H1 (cell line): ENCODE measurements around the gene TMEM266. TPM values are rescaled to one million over a fixed set of nuclear protein-coding genes. Genes with fewer than 3 reads are reported as not detected.

Experiments
- CTCF ChIA-PET: fragments of 300-600 bp; sonication (Branson Sonifier 250); formaldehyde crosslinking; loops from one replicate; lab custom pipeline; 2021; ENCODE audit not compliant: partially characterized antibody; lab: Charles Lee
- POLR2A ChIA-PET: fragments of 300-600 bp; sonication (Branson Sonifier 250); formaldehyde crosslinking; loops from one replicate; lab custom pipeline; 2021; ENCODE audit warnings: inconsistent platforms; ENCODE audit not compliant: partially characterized antibody; lab: Charles Lee
- DNase-seq, 2 experiments: peaks; one replicate each; pipeline versions ENCODE4 v3.0.0 to v3.0.0-alpha.2; 2010 to 2022; ENCODE audit warnings: low spot score in 2 of 2, low read depth in 1 of 2, mixed read lengths in 1 of 2
- FAIRE-seq: peaks from 2 replicates; lab custom pipeline; 2011; peaks lifted over from hg19 to GRCh38; lab: Jason Lieb, UNC
- H2AFZ ChIP-seq: 2 replicates; pipeline ENCODE4 v1.8.1; 2012; ENCODE audit warnings: low read length, inconsistent platforms
- H2AK5ac ChIP-seq: 2 replicates; pipeline ENCODE4 v1.6.1; 2013; ENCODE audit warnings: low read depth, low read length
- H2BK120ac ChIP-seq: replicated peaks from 2 replicates; pipeline ENCODE3; 2013; ENCODE audit warnings: low read depth, low read length, inconsistent platforms
- H2BK12ac ChIP-seq: 2 replicates; pipeline ENCODE4 v1.6.1; 2013; ENCODE audit warnings: low read depth, low read length
- H2BK15ac ChIP-seq: 2 replicates; pipeline ENCODE4 v1.6.1; 2013; ENCODE audit warnings: low read length
- H2BK20ac ChIP-seq: 2 replicates; pipeline ENCODE4 v1.6.1; 2013; ENCODE audit warnings: low read length
- H2BK5ac ChIP-seq: 2 replicates; pipeline ENCODE4 v1.6.1; 2013; ENCODE audit warnings: low read depth, low read length
- H3K14ac ChIP-seq: 2 replicates; pipeline ENCODE4 v1.6.1; 2013; ENCODE audit warnings: inconsistent platforms; ENCODE audit not compliant: insufficient read length
- H3K18ac ChIP-seq: 2 replicates; pipeline ENCODE4 v1.6.1; 2013; ENCODE audit warnings: low read length; ENCODE audit errors: extremely low read depth
- H3K23ac ChIP-seq: 2 replicates; pipeline ENCODE4 v1.6.1; 2013; ENCODE audit warnings: inconsistent platforms; ENCODE audit not compliant: insufficient read length
- H3K23me2 ChIP-seq: 2 replicates; pipeline ENCODE4 v1.6.1; 2013; ENCODE audit warnings: low read depth, low read length
- H3K27ac ChIP-seq: 2 replicates; pipeline ENCODE4 v1.6.1; 2011; ENCODE audit warnings: low read depth, low read length, inconsistent platforms
- H3K27me3 ChIP-seq, 4 experiments: replicated peaks in 1 of 4; 1 replicate in 1 of 4; 2 replicates in 3 of 4; pipeline versions ENCODE4 v1.6.1 to v1.8.1; 2011 to 2013; ENCODE audit warnings: low read length in 3 of 4, mild to moderate bottlenecking in 3 of 4, inconsistent platforms in 2 of 4, mixed read lengths in 2 of 4, moderate library complexity in 1 of 4; ENCODE audit not compliant: control insufficient read depth in 3 of 4, insufficient read depth in 3 of 4; ENCODE audit errors: extremely low read depth in 1 of 4
- H3K36me3 ChIP-seq, 4 experiments: 2 replicates each; pipeline versions ENCODE4 v1.6.1 to v1.8.1; 2011 to 2013; ENCODE audit warnings: mild to moderate bottlenecking in 4 of 4, low read length in 3 of 4, moderate library complexity in 2 of 4, control low read depth in 1 of 4, inconsistent platforms in 1 of 4; ENCODE audit not compliant: insufficient read depth in 4 of 4, control insufficient read depth in 2 of 4
- H3K4ac ChIP-seq: replicated peaks from 2 replicates; pipeline ENCODE3; 2013; ENCODE audit warnings: low read length, low read depth, mixed read lengths, inconsistent platforms; ENCODE audit not compliant: insufficient read length
- H3K4me1 ChIP-seq, 4 experiments: replicated peaks in 1 of 4; 1 replicate in 1 of 4; 2 replicates in 3 of 4; pipeline versions ENCODE4 v1.6.1 to v1.8.1; 2011 to 2013; ENCODE audit warnings: low read length in 3 of 4, inconsistent platforms in 2 of 4, mixed read lengths in 1 of 4; ENCODE audit not compliant: insufficient read depth in 4 of 4, control insufficient read depth in 3 of 4
- H3K4me2 ChIP-seq, 2 experiments: 2 replicates each; pipeline versions ENCODE4 v1.6.1 to v1.8.1; 2011 to 2013; ENCODE audit warnings: low read depth in 2 of 2, low read length in 2 of 2, control low read depth in 1 of 2, inconsistent platforms in 1 of 2, mild to moderate bottlenecking in 1 of 2; ENCODE audit not compliant: insufficient read depth in 1 of 2
- H3K4me3 ChIP-seq, 4 experiments: fragments of 200-600, 300-600 bp in 1 of 4; sonication (generic), shearing (Covaris generic), sonication (Bioruptor Twin) in 1 of 4; 2 replicates each; pipeline versions ENCODE4 v1.5.1 to v1.8.1; 2011 to 2016; ENCODE audit warnings: low read length in 4 of 4, low read depth in 3 of 4, control low read depth in 2 of 4, inconsistent platforms in 2 of 4, mild to moderate bottlenecking in 2 of 4, mixed read lengths in 1 of 4, moderate library complexity in 1 of 4; ENCODE audit not compliant: insufficient read depth in 2 of 4; ENCODE audit errors: extremely low read depth in 1 of 4
- H3K56ac ChIP-seq: replicated peaks from 2 replicates; pipeline ENCODE3; 2013; ENCODE audit warnings: low read depth, mild to moderate bottlenecking, mixed read lengths, low read length, inconsistent platforms; ENCODE audit not compliant: insufficient read length
- H3K79me1 ChIP-seq: 2 replicates; pipeline ENCODE4 v1.6.1; 2013; ENCODE audit warnings: low read depth, low read length, control low read depth
- H3K79me2 ChIP-seq, 2 experiments: 2 replicates each; pipeline versions ENCODE4 v1.6.1 to v1.8.1; 2012 to 2013; ENCODE audit warnings: low read length in 2 of 2, mild to moderate bottlenecking in 2 of 2, inconsistent platforms in 1 of 2; ENCODE audit not compliant: insufficient read depth in 2 of 2, control insufficient read depth in 1 of 2
- H3K9ac ChIP-seq, 4 experiments: replicated peaks in 1 of 4; 1 replicate in 1 of 4; 2 replicates in 3 of 4; pipeline versions ENCODE4 v1.6.1 to v1.8.1; 2011 to 2013; ENCODE audit warnings: low read depth in 3 of 4, low read length in 3 of 4, control low read depth in 2 of 4, mild to moderate bottlenecking in 2 of 4, moderate library complexity in 2 of 4, inconsistent platforms in 1 of 4; ENCODE audit errors: extremely low read depth in 1 of 4
- H3K9me3 ChIP-seq, 2 experiments: 2 replicates each; pipeline versions ENCODE4 v1.6.1 to v1.8.1; 2012 to 2013; ENCODE audit warnings: mild to moderate bottlenecking in 2 of 2, moderate library complexity in 2 of 2, control low read depth in 1 of 2, inconsistent platforms in 1 of 2, low read depth in 1 of 2, low read length in 1 of 2, mixed read lengths in 1 of 2; ENCODE audit not compliant: insufficient read depth in 2 of 2
- H4K20me1 ChIP-seq, 2 experiments: replicated peaks in 1 of 2; 2 replicates each; pipeline versions ENCODE3 to v1.8.1; 2011 to 2013; ENCODE audit warnings: inconsistent platforms in 2 of 2, low read length in 2 of 2, mild to moderate bottlenecking in 1 of 2; ENCODE audit not compliant: insufficient read depth in 2 of 2, control insufficient read depth in 1 of 2
- H4K5ac ChIP-seq: 2 replicates; pipeline ENCODE4 v1.6.1; 2013; ENCODE audit warnings: low read length, low read depth, mixed read lengths, inconsistent platforms; ENCODE audit not compliant: insufficient read length
- H4K8ac ChIP-seq: 2 replicates; pipeline ENCODE4 v1.8.0; 2013; ENCODE audit warnings: mild to moderate bottlenecking, moderate library complexity, low read length, inconsistent platforms; ENCODE audit not compliant: insufficient read depth; ENCODE audit errors: extremely low read depth
- H4K91ac ChIP-seq: replicated peaks from 2 replicates; pipeline ENCODE3; 2013; ENCODE audit warnings: low read length, mixed read lengths, inconsistent platforms; ENCODE audit not compliant: insufficient read length
- BRCA1 ChIP-seq: IDR thresholded peaks from 2 replicates; pipeline ENCODE4 v1.6.1; 2012; ENCODE audit warnings: low read depth, low read length, improper control_type of control experiment
- EZH2 ChIP-seq: fragments of 200-600 bp; sonication (generic); IDR thresholded peaks from 2 replicates; pipeline ENCODE4 v1.7.1; 2012; ENCODE audit warnings: low read depth, mild to moderate bottlenecking, moderate library complexity, low read length, inconsistent platforms; ENCODE audit not compliant: severe bottlenecking
- PHF8 ChIP-seq: fragments of 200-600 bp; sonication (generic); conservative IDR thresholded peaks from 2 replicates; pipeline ENCODE4 v1.7.1; 2012; ENCODE audit warnings: low read depth, mild to moderate bottlenecking, inconsistent platforms, low read length, moderate library complexity
- POLR2AphosphoS5 ChIP-seq: IDR thresholded peaks from 2 replicates; pipeline ENCODE4 v1.6.1; 2011; ENCODE audit warnings: low read depth, low read length
- RAD21 ChIP-seq, 2 experiments: IDR thresholded peaks in 1 of 2; conservative IDR thresholded peaks in 1 of 2; 2 replicates each; pipeline ENCODE4 v1.6.1; 2011; ENCODE audit warnings: low read depth in 2 of 2, low read length in 2 of 2, improper control_type of control experiment in 1 of 2, inconsistent platforms in 1 of 2, mild to moderate bottlenecking in 1 of 2, moderate library complexity in 1 of 2
- SIX5 ChIP-seq: IDR thresholded peaks from 2 replicates; pipeline ENCODE4 v1.6.1; 2011; ENCODE audit warnings: mild to moderate bottlenecking, low read depth, low read length
- SP1 ChIP-seq: IDR thresholded peaks from 2 replicates; pipeline ENCODE4 v1.6.1; 2011; ENCODE audit warnings: low read depth, low read length
- SRF ChIP-seq: IDR thresholded peaks from 2 replicates; pipeline ENCODE4 v1.6.1; 2011; ENCODE audit warnings: mild to moderate bottlenecking, low read depth, low read length, moderate library complexity
- TAF7 ChIP-seq: optimal IDR thresholded peaks from 2 replicates; pipeline ENCODE3; 2011; ENCODE audit warnings: low read depth, mild to moderate bottlenecking, inconsistent platforms, low read length, moderate library complexity, borderline replicate concordance
- WGBS, 2 experiments: shearing (Covaris generic) in 1 of 2; methylation state at CpG; one replicate each; pipeline versions ENCODE4 v1.1.6 to v1.1.7; 2013 to 2015; ENCODE audit warnings: low lambda C conversion rate in 2 of 2, mixed read lengths in 2 of 2, inconsistent platforms in 1 of 2, low coverage in 1 of 2, missing lambda C conversion rate in 1 of 2; ENCODE audit not compliant: insufficient replicate concordance in 2 of 2, insufficient coverage in 1 of 2, insufficient read length in 1 of 2; ENCODE audit errors: extremely low coverage in 1 of 2, missing lambda C conversion rate in 1 of 2; 5-methylcytosine and 5-hydroxymethylcytosine counted together
- polyA plus RNA-seq, 7 experiments: library from polyadenylated mRNA; depleted of rRNA in 3 of 7; stranded (reverse) in 5 of 7; unstranded in 2 of 7; fragments of >200 nt in 5 of 7; fragments of 200-250 nt in 2 of 7; gene quantifications; 1 replicate in 5 of 7; 2 replicates in 1 of 7; 4 replicates in 1 of 7; pipeline versions ENCODE4 v1.2.1 to v1.2.3, GENCODE V29; 2011 to 2013; ENCODE audit warnings: missing spikeins in 2 of 7, mixed read lengths in 2 of 7
- total RNA-seq: library from RNA; stranded (reverse); fragmentation: NEBNext Ultra II Directional; extraction: Animal tissue kit (Norgen Biotek cat#: 25700); gene quantifications from 2 replicates; pipeline ENCODE4 v1.2.1, GENCODE V29; 2021
- TF ChIP-seq, protein P1 (sequence below): IDR thresholded peaks from 2 replicates; pipeline ENCODE4 v1.6.1; 2012; ENCODE audit warnings: low read length, inconsistent platforms

The TMEM266 gene
- total and polyA plus RNA-seq, 2 of the 8 experiments (the other 6 are each of a cell fraction or from before 2014, with no cell fraction given), result 2.6 TPM

DNA sequence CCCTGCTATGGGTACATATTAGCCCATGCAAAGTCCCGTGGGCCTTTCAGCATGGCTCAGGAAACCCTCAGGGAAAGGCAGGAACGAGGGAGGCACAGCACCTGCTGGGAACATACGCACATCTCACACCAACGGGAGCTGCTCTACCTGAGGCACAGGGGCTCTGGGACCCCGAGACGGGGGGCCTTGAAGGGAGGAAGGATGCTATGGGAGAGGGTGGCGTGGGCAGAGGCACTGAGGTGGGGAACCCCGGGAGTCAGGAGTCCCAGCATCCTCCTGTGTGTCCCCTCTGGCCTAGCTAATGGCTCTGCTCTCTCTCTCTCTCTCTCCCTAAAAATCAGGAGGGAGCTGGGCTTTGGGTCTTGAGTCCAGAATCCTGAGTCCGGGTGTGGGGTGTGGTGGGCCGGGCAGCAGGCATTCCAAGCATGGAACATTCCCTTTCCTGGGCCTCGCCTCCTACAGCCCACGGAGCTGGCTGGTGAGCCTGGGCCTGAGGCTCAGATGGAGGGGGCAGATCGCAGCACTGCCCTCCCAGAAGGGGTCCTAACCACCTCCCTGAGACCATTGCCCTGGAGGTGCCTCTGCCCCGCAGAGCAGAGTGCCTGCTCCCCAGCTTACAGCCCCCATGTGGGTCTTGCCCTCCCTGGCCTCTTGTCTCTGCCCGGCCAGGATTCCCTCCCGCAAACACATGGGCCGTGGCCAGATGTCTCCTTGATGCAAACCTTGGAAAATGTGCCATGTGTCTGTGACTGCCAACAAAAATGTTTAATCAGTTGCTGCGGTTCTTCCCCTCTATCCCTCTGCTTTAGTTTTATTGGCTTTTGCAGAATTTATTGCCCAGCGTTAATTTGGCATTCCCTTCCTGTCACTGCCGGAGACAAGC, 101.6 kb downstream of the TMEM266 start:
- Histone ChIP-seq H2BK120ac (no peak overlapping the region), H3K4me2 (no peak overlapping the region), H3K36me3 (no peaks in the 10 kb centered on the region), H4K8ac (no peak overlapping the region), H3K79me2 (no peaks in the 10 kb centered on the region), H2BK5ac (no peak overlapping the region), H4K20me1 (no peaks in the 10 kb centered on the region), H3K27ac (no peak overlapping the region), H3K23me2 (no peaks in the 10 kb centered on the region), H3K23ac (no peak overlapping the region), H3K9me3 (no peaks in the 10 kb centered on the region), H3K27me3 (no peaks in the 10 kb centered on the region; a peak in 1 of 7 replicates), H2AFZ (no peak overlapping the region), H2BK15ac (no peak overlapping the region), H3K4ac (no peak overlapping the region), H3K56ac (no peak overlapping the region), H2BK12ac (no peak overlapping the region), H3K18ac (no peak overlapping the region), H3K9ac (no peak overlapping the region), H3K4me3 (no peak overlapping the region), H3K4me1 (peaks cover 0 to 5% (median 2%) of the 10 kb centered on the region in 4 experiments; a peak in 1 of 7 replicates), H2BK20ac (no peak overlapping the region), H3K79me1 (no peaks in the 10 kb centered on the region), H4K5ac (no peak overlapping the region), H2AK5ac (no peak overlapping the region), H4K91ac (no peak overlapping the region), H3K14ac (no peak overlapping the region)
- DNase-seq (no peak), FAIRE-seq (no peak)
- ChIA-PET CTCF (interaction anchor here (9.7 kb wide), 1 partner anchor 11 kb away, joined by 89 read pairs; no protein-coding TSS in a partner anchor), POLR2A (interaction anchor here (0.6 kb wide), 1 partner anchor 35 kb away, joined by 3 read pairs; no protein-coding TSS in a partner anchor)
- 92% methylated on average over 20 of the region's 20 CpGs; no CpG with 5 or more reads in 1 of the 2 experiments for WGBS, 2 experiments
- TF ChIP-seq SP1 (no peak), TAF7 (no peak), BRCA1 (no peak), RAD21 (IDR thresholded peaks at IDR 0.05 in 1 of 2, conservative IDR thresholded peaks at IDR 0.05 in 1 of 2; ENCODE audit: low read depth in 2 of 2, low read length in 2 of 2) (no peak), EZH2 (no peak), SIX5 (no peak), PHF8 (no peak), POLR2AphosphoS5 (no peak), SRF (no peak)
- TF ChIP-seq, protein P1, sequence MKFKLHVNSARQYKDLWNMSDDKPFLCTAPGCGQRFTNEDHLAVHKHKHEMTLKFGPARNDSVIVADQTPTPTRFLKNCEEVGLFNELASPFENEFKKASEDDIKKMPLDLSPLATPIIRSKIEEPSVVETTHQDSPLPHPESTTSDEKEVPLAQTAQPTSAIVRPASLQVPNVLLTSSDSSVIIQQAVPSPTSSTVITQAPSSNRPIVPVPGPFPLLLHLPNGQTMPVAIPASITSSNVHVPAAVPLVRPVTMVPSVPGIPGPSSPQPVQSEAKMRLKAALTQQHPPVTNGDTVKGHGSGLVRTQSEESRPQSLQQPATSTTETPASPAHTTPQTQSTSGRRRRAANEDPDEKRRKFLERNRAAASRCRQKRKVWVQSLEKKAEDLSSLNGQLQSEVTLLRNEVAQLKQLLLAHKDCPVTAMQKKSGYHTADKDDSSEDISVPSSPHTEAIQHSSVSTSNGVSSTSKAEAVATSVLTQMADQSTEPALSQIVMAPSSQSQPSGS, result no peak
